Right kidney (tissue), 9 donors: ENCODE measurements around the gene SMOC2.

ENCODE experiments used
- DNase-seq: peaks from one replicate; pipeline ENCODE4 v3.0.0-alpha.2; 2016
- long read RNA-seq, 8 donors: transcript quantifications; one replicate each; lab custom pipeline, GENCODE V29; 2026

SMOC2 gene, protein sequence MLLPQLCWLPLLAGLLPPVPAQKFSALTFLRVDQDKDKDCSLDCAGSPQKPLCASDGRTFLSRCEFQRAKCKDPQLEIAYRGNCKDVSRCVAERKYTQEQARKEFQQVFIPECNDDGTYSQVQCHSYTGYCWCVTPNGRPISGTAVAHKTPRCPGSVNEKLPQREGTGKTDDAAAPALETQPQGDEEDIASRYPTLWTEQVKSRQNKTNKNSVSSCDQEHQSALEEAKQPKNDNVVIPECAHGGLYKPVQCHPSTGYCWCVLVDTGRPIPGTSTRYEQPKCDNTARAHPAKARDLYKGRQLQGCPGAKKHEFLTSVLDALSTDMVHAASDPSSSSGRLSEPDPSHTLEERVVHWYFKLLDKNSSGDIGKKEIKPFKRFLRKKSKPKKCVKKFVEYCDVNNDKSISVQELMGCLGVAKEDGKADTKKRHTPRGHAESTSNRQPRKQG
- long read RNA-seq, donor 1, transcript SMOC2-202 (13 exons, 3,117 nt) = major isoform, 5 of 5 reads
- long read RNA-seq, donor 1, partial matches to known transcripts = 0 of 5 reads
- long read RNA-seq, donor 1, other reads (novel, unspliced or antisense) = 0 of 5 reads
- long read RNA-seq, donor 2, partial matches to known transcripts = 0 of 2 reads
- long read RNA-seq, donor 2, other reads (novel, unspliced or antisense) = 0 of 2 reads
- long read RNA-seq, donor 3, partial matches to known transcripts = 0 of 2 reads
- long read RNA-seq, donor 3, other reads (novel, unspliced or antisense) = 0 of 2 reads
- long read RNA-seq, donor 4, partial matches to known transcripts = 0 of 4 reads
- long read RNA-seq, donor 4, other reads (novel, unspliced or antisense) = 0 of 4 reads
- long read RNA-seq, donor 5, partial matches to known transcripts = 0 of 3 reads
- long read RNA-seq, donor 5, other reads (novel, unspliced or antisense) = 0 of 3 reads
- long read RNA-seq, donor 6 = 0 reads
- long read RNA-seq, donor 7, partial matches to known transcripts = 6 of 9 reads
- long read RNA-seq, donor 7, other reads (novel, unspliced or antisense) = 0 of 9 reads
- long read RNA-seq, donor 8, transcript SMOC2-202 (13 exons, 3,117 nt) = major isoform, 6 of 8 reads
- long read RNA-seq, donor 8, partial matches to known transcripts = 0 of 8 reads
- long read RNA-seq, donor 8, other reads (novel, unspliced or antisense) = 0 of 8 reads

DNA sequence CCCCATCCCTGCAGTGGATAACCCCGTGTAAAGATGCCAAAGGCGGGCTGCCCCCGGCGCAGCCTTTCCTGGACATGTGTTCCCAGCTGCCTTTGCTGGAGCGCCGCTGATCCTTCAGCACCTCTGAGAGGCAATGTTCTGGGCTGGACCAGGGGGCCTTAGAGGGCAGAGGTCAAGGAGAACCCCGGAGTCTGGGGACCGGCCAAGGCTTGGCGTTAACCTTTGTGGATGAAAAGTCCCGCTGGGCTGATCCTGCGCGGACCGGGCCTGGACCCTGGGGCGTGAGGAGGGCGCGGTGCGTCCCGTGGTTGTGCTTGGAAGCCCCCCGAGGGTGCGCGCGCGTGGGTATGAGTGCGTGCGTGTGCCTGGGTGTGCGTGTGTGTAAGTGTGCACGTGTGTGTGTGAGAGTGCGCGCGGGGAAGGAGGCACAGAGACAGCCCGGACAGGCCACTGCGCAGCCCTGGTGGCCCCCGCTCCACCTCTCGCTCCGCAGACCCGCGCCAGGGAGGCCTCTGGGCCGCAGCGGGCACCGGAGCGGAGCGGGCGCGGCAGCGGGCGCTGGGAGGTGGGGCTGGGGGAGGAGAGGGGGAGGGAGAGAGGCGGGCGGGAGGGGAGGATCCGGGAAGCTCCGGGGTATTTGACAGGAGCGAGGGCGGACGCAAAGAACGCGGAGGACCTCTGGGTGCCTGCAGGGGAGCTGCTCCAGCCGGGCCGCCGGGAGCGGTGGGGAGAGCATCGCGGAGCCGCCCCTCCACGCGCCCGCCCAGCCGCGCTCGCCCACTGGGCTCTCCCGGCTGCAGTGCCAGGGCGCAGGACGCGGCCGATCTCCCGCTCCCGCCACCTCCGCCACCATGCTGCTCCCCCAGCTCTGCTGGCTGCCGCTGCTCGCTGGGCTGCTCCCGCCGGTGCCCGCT lies at the start of gene SMOC2:
Gene SMOC2 (plus strand): TSS at position 665 of the 914 bp plus-strand sequence. CDS start 187 bp downstream, at position 852.
- peak; percentile 89 for DNase-seq

DNA sequence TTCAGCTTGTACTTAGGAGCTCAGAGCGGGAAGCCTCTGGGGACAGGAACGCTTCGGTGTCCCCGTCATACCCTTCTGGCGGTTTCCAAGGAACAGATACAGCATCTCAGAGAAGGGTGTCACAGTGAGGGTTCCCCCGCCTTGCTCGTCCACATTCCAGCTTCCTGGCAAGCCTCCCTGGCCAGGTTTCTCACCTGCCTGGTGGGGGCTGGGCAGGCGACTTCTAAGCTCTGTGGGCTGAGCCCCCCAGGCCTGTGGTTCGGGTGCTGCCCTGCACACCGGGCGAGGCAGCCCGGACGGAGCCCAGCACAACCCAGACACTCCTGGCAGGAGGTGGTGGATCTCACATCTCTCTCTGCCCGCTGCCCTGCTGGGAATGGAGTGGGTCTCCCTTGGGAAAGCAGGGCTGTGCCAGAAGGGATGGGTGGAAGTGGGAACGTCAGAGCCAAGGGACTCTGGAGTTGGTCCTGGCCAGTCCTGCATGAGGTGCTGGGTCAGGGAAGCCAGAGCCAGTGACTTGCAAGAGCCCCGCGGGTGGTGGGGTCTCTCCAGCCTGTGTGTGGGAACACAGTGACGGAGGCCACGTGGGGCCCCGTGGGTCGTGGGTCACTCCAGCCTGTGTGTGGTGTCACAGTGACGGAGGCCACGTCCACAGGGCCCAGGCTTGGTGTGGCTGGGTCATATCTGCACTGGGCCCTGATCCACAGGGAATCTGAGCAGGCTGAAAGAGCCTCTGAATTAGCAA lies 47.7 kb upstream of the SMOC2 start:
- no peak for DNase-seq

GRCh38 chr6:168394606-168395005 lies 46.4 kb upstream of the SMOC2 start:
- DNase-seq = no peak

DNA sequence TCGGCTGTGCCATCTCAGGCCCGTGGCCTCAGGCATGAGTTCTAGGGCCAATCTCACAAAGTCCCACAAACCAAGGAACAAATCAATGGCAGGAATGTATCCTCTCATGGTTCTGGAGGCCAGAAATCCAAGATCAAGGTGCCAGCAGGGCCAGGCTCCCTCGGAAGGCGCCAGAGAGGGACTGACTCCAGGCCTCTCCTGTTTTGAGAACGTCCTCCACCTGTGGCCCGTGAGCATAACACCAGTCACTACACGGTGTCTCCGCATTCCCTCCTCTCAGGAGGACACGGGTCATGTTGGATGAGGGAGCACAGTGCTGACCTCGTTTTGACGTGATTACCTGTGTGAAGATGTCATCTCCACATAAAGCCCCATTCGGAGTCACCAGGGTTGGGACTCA lies 45.0 kb upstream of the SMOC2 start:
- no peak for DNase-seq

DNA sequence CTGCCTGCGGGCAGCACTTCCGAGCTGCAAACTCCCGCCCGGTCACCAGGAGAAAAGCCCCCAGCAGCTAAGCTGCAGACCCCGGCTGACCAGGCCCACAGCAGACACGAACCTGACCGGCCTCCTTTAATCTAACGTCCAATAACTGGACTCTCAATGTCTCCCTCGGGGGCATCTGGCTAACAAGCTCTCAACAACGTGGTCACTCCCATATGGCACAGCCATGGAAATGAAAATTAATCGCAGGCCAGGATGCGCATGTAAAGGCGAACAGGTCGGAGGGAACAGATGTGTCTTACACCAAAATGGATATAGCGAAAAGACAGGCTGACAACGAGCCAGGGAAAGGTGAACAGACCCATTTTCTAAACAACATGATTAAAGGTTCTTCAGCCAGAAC lies 44.4 kb upstream of the SMOC2 start:
- no peak for DNase-seq

- DNase-seq = no peak
These were observed 44.0 kb upstream of the SMOC2 start for GRCh38 chr6:168397012-168397411.

DNA sequence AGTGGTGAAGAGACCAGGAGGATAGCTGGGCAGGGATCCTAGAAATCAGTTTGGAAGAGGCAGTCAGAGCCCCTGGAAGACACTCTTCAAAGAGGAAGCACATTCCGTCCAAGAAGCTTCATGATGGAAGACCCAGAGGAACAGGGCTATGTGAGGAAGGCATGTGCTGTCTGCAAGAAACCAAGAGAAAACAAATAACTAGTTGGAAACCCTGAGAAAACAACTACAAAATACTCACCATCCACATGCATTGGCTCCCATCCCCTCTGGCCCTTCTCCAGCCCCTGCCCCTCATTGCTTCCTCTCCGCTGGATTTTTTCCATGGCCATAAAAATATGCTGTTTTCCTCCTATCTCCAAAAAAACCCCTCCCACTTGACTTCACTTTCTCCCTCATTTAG lies 40.9 kb upstream of the SMOC2 start:
- DNase-seq = no peak

DNA sequence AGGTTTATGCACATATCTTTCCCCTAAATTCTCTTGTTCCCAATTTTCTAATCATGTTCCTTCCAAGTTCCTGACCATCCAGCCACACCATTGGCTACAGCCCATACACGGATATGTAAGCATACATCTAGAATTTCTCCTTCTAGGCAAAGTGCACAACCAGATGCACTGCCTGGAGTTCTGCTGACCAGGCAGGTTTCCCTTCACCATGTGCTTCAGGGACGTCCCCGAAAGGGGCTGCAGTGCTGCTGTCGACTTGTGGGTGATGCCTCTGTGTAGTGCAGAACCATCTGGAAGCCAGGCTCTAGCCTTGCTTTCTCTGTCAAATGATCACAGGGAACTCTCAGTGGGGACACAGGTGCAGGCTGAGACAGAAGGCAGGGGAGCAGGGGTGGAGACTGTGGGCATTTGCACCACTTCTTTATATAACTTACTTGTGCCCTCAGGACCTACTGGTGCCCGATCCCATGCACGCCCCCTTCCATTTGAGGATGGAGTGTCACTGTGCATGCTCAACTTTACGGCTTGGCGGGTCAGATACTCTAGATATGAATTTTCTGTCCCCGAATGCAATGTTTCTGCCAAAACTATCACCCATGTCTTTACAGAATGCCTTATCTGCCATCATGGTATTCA lies 37.5 kb upstream of the SMOC2 start:
- DNase-seq = no peak

DNA sequence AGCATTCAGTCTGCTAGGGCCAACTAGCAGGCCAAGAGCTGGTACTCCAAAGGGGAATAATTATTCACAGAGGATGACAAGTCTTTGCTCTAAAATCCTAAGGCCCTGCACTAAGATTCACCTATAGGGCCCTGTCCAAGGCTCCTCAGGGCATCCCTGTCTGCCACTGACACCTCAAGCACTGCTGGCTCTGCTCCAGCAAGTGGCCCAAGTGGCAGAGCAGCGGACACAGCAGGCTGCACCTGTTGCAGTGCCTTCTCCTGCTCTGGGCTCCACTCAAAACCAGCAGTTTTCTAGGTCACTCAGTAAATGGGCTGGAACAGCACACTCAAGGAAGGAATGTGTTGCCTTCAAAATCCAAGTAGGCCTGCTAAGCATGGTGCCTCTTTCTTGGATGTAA lies 36.4 kb upstream of the SMOC2 start:
- no peak for DNase-seq

GRCh38 chr6:168407842-168408241 lies 33.1 kb upstream of the SMOC2 start:
- DNase-seq = no peak

GRCh38 chr6:168408504-168409136 lies 32.4 kb upstream of the SMOC2 start:
- DNase-seq = no peak

DNA sequence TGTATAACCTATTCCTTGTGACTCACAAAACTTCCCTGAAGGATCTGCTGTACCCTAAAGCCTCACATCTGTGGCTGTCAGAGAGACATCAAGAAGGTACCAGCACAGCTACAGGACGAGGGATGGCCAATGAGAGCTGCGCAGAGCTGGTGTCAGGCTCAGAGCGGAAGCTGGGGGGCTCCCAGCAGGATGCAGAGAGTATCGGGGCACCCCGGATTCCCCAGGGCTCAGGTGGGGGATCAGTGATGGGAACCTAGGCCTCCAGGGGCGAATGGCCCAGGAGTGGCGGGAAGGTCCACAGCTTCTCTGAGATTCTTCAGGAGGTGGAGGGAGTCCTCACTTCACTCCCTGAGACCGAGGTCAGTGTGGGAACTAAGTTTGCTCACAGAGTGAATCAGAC lies 30.9 kb upstream of the SMOC2 start:
- DNase-seq = no peak

DNA sequence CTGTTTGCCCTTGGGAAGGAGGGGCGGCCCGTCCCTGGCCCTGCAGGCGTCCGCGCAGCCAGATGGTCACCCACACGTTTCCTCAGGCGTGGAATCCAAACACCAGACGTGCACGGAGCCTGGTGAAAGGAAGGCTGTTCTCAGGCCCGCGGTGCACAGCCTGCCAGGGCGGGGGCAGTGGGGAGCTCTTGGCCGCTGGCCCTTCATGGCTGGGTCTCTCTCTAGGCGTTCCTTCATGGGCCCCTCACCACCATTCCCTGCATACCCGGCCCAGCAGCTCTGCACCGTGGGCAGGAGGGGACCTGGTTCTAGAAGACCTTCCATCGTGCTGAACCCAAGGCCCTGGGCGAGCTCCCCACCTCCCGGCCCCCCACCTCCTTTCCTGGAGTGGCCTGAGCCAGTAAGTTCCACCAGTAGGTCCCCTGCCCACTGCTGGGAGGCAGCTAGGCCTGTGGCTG lies 30.4 kb upstream of the SMOC2 start:
- DNase-seq = no peak

GRCh38 chr6:168411130-168411529 lies 29.9 kb upstream of the SMOC2 start:
- no peak for DNase-seq

GRCh38 chr6:168411793-168412192 lies 29.2 kb upstream of the SMOC2 start:
- no peak for DNase-seq

- no peak for DNase-seq
These were observed 28.5 kb upstream of the SMOC2 start for GRCh38 chr6:168412456-168412855.

DNA sequence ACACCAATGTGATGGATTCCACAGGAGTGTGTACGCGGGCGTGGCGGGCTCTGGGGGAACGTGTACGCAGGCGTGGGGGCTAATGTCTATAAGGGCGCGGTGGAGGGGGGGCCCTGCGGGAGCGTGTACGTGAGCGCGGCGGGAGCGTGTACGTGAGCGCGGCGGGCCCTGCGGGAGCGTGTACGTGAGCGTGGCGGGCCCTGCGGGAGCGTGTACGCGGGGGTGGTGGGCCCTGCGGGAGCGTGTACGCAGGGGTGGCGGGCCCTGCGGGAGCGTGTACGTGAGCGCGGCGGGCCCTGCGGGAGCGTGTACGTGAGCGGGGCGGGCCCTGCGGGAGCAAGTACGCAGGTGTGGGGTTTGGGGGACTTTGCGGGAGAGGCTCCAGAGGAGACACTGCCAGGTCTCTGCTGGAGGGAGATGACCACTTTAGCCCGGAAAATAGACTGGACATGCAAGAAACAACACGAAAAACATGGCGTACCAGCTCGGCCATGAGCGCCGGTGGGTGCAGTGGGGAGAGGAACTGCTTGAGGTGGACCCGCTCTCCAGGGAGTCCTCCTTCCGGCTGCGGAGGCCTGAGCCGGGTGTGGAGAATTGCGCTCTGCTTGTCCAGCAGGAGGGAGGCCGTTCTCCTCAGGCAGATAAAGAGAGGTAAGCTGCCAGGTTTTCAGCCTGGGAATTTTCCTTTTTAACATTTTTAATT lies 27.8 kb upstream of the SMOC2 start:
- DNase-seq = no peak

DNA sequence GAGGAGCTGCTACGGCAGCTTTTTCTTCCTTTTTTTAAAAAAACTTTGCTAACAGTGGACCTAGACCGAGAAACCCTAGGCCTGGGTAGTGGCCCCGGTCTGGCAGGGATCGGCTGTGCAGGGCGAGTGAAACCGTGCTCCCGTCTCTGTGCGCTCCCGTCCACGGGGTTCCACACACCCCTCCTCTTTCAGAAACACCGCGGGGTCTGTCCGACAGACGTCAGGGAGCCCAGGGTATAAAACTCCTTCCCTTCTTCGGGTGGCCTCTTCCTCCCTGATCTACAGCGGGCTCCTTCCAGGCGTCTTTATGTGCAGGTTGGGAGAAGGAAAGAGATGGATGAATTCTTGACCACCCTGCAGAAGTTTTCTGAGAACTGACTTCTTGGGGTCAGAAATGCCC lies 27.1 kb upstream of the SMOC2 start:
- no peak for DNase-seq
